ENCODE data around the gene DNAI2.

The DNAI2 gene

DNA sequence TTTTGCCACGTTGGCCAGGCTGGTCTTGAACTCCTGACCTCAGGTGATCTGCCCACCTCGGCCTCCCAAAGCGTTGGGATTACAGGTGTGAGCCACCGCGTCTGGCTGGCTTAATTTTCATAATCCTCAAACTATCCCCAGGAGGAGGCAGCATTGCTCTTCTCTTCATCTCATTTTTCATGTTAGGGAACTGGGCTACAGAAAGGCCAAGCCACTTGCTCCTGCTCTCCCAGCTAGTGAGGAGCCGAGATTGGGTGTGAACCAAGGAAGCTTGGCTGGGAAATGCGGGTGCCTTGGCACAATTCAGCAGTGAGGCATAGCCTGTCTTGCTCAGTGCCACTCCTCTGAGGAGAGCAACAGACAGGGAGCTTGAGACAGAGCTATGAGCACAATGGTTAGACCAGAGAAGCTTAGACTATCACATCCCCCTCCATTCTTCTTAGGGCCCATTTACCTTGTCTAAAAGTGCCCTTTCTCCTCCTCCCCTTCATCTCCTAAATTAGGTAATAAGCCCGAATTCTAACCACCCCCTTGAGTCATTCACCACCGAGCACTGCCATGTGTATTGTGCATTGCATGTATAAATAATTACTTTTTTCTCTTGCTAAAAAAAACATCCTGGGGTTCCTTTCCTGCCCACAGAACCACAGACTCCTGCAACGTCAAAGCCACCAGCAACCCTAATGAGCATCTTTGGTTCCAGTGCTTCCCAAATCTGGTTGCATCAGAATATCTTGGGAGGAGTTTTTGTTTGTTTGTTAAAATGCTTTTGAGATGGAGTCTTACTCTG lies 32.0 kb downstream of the DNAI2 start:
- Histone ChIP-seq H3K4me3 (ENCODE audit: low read depth, low read length) (no peak overlapping the region), H3K9ac (ENCODE audit: low read depth, low read length) (no peak overlapping the region), H3K36me3 (ENCODE audit: control insufficient read depth, insufficient read depth, low read length) (no peaks in the 10 kb centered on the region), H3K9me3 (ENCODE audit: control insufficient read depth, insufficient read depth, low read length) (no peaks in the 10 kb centered on the region), H3K27ac (ENCODE audit: low read depth, low read length) (no peak overlapping the region), H3K4me1 (ENCODE audit: control insufficient read depth, insufficient read depth, low read length) (no peaks in the 10 kb centered on the region), H3K27me3 (ENCODE audit: control insufficient read depth, insufficient read depth, low read length) (no peaks in the 10 kb centered on the region)

DNA sequence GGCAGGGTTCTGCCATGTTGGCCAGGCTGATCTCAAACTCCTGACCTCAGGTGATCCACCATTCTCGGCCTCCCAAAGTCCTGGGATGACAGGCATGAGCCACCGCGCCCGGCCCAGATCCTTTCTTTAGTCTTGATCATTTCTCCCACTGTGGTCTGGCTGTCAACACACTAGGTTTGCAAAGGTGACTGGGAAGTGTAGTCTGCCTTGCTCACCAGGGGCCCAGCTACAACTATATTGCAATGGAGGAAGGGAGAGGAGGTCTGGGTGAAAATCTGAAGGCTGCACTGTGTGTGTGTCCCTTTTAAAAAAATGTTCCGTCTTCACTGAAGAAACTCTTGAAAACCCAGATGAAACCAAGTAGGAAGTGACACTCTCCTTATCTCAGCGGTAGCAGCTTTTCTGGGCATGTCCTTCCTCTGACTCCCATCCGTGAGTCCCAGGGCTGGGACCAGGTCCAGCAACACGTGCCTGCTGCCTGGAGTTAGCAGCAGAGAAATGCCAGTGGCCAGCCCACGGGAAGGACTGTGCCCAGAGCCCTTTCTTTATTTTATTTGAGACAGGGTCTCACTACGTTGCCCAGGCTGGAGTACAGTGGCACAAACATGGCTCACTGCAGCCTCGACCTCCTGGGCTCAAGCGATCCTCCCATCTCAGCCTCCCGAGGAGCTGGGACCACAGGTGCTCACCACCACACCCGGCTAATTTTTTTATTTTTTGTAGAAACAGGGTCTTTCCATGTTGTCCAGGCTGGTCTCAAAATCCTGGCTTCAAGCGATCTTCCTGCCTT lies 34.1 kb downstream of the DNAI2 start:
- Histone ChIP-seq H3K4me3 (ENCODE audit: low read depth, low read length) (no peak overlapping the region), H3K27me3 (ENCODE audit: control insufficient read depth, insufficient read depth, low read length) (no peaks in the 10 kb centered on the region), H3K9ac (ENCODE audit: low read depth, low read length) (no peak overlapping the region), H3K27ac (ENCODE audit: low read depth, low read length) (no peak overlapping the region), H3K36me3 (ENCODE audit: control insufficient read depth, insufficient read depth, low read length) (no peaks in the 10 kb centered on the region), H3K9me3 (ENCODE audit: control insufficient read depth, insufficient read depth, low read length) (no peaks in the 10 kb centered on the region; the same call in 1 of the 2 replicates), H3K4me1 (ENCODE audit: control insufficient read depth, insufficient read depth, low read length) (no peaks in the 10 kb centered on the region)

DNA sequence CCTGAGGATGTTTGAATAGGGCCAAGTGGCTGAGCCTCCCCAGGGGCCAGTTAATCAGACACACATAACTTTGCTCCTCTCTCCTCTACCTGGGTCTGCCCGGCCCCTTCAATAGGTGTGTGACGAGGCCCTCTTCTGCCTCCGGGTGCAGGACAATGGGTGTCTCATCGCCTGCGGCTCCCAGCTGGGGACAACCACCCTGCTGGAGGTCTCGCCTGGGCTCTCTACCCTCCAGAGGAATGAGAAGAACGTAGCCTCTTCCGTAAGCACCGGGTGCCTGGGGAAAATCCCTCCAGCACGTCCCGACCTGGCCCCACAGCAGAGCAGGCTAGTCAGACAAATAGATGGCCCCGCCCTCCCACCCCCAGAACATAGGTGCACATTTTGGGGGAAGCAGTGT lies 35.9 kb downstream of the DNAI2 start:
- Histone ChIP-seq H3K27ac (ENCODE audit: low read depth, low read length) (no peak overlapping the region), H3K4me1 (ENCODE audit: control insufficient read depth, insufficient read depth, low read length) (no peaks in the 10 kb centered on the region), H3K36me3 (ENCODE audit: control insufficient read depth, insufficient read depth, low read length) (no peaks in the 10 kb centered on the region), H3K9ac (ENCODE audit: low read depth, low read length) (no peak overlapping the region), H3K4me3 (ENCODE audit: low read depth, low read length) (no peak overlapping the region), H3K27me3 (ENCODE audit: control insufficient read depth, insufficient read depth, low read length) (no peaks in the 10 kb centered on the region), H3K9me3 (ENCODE audit: control insufficient read depth, insufficient read depth, low read length) (no peaks in the 10 kb centered on the region; the same call in 1 of the 2 replicates)

DNA sequence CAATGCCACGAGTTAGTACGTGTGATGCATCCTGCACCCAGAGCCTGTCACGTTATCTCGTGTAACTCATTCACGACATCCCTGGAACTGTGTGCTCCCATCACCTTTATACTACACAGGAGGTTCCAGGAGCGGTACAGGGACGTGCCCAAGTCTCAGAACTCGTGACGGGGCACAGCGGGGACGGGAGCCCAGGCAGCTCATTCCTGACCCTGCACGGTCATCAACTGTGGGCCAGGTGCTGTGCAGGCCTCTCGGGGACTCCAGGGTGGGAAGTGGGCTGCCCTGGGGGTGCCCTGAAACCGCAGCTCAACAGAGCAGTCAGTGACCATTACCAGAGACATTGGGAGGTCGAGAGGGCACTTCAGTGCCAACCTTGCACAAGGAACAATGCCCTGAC lies 40.8 kb downstream of the DNAI2 start:
- H3K27ac ChIP-seq (ENCODE audit: low read depth, low read length): no peak overlapping the region
- H3K9ac ChIP-seq (ENCODE audit: low read depth, low read length): no peak overlapping the region
- no peaks in the 10 kb centered on the region for H3K36me3 ChIP-seq (ENCODE audit: control insufficient read depth, insufficient read depth, low read length)
- H3K9me3 ChIP-seq (ENCODE audit: control insufficient read depth, insufficient read depth, low read length): no peaks in the 10 kb centered on the region; the same call in 1 of the 2 replicates
- no peak overlapping the region for H3K4me3 ChIP-seq (ENCODE audit: low read depth, low read length)
- no peaks in the 10 kb centered on the region for H3K27me3 ChIP-seq (ENCODE audit: control insufficient read depth, insufficient read depth, low read length)
- no peaks in the 10 kb centered on the region for H3K4me1 ChIP-seq (ENCODE audit: control insufficient read depth, insufficient read depth, low read length)

DNA sequence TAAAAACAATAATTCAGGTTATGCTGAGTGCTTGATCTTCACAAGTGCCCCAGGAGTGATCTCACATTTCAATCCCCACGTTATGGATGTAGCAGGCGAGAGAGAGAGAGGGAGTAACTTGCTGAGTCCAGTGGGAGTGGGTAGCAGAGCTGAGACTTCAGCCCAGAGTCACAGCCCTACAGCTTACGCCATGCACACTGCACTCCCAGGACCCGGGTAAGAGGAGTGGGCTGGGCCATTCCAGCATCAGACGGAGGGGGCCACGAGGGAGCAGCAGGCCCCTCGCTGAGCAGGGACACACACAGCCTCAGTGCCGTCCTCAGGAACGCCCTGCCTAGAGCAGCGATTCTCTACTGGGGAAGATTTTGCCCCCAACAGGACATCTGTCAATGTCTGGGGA lies 42.2 kb downstream of the DNAI2 start:
- no peak overlapping the region for H3K4me3 ChIP-seq (ENCODE audit: low read depth, low read length)
- no peak overlapping the region for H3K9ac ChIP-seq (ENCODE audit: low read depth, low read length)
- no peaks in the 10 kb centered on the region for H3K36me3 ChIP-seq (ENCODE audit: control insufficient read depth, insufficient read depth, low read length)
- H3K4me1 ChIP-seq (ENCODE audit: control insufficient read depth, insufficient read depth, low read length): no peaks in the 10 kb centered on the region
- no peaks in the 10 kb centered on the region; the same call in 1 of the 2 replicates for H3K9me3 ChIP-seq (ENCODE audit: control insufficient read depth, insufficient read depth, low read length)
- H3K27ac ChIP-seq (ENCODE audit: low read depth, low read length): no peak overlapping the region
- no peaks in the 10 kb centered on the region for H3K27me3 ChIP-seq (ENCODE audit: control insufficient read depth, insufficient read depth, low read length)

DNA sequence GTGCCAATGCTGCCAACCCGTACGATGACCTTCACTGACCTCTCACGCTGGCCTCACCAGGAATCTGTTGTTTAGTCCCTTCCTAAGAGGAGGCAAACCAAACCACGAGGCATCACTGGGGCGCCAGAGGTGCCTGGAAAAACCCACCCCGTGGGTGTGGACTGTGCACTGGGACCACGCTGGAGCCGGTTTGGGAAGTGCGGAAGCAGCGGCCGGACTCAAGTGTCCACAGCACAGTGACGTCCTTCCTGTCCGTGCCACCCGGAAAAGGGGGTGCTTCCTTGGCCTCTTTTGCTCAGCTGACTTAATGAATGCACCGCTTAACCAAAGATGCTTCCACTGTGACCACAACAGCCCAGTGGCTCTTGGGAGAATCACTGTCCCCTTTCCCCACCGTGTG lies 43.0 kb downstream of the DNAI2 start:
- no peak overlapping the region for H3K9ac ChIP-seq (ENCODE audit: low read depth, low read length)
- H3K27ac ChIP-seq (ENCODE audit: low read depth, low read length): no peak overlapping the region
- no peaks in the 10 kb centered on the region; the same call in 1 of the 2 replicates for H3K9me3 ChIP-seq (ENCODE audit: control insufficient read depth, insufficient read depth, low read length)
- H3K4me1 ChIP-seq (ENCODE audit: control insufficient read depth, insufficient read depth, low read length): no peaks in the 10 kb centered on the region
- no peak overlapping the region for H3K4me3 ChIP-seq (ENCODE audit: low read depth, low read length)
- no peaks in the 10 kb centered on the region for H3K36me3 ChIP-seq (ENCODE audit: control insufficient read depth, insufficient read depth, low read length)
- no peaks in the 10 kb centered on the region for H3K27me3 ChIP-seq (ENCODE audit: control insufficient read depth, insufficient read depth, low read length)

DNA sequence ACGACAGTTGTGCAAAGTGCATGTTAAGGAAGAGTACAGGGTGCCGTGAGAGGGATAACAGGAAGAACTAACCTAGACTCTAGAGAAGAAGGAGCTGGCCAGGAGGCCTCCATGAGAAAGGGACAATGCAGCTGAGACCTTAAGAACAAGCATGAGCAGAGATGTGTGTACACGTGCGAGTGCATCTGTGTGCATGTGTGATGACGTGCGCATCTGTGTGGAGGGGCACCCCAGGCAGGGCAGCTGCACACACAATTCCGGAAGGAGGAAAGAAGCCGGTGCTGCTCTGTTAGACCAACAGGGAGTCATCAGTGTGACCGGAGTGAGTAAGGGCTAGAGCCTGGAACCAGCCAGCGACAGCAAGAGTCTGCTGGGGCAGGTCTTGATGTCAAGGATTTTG lies 44.4 kb downstream of the DNAI2 start:
- Histone ChIP-seq H3K27ac (ENCODE audit: low read depth, low read length) (no peak overlapping the region), H3K4me1 (ENCODE audit: control insufficient read depth, insufficient read depth, low read length) (no peaks in the 10 kb centered on the region), H3K27me3 (ENCODE audit: control insufficient read depth, insufficient read depth, low read length) (no peaks in the 10 kb centered on the region), H3K4me3 (ENCODE audit: low read depth, low read length) (no peak overlapping the region), H3K36me3 (ENCODE audit: control insufficient read depth, insufficient read depth, low read length) (no peaks in the 10 kb centered on the region), H3K9me3 (ENCODE audit: control insufficient read depth, insufficient read depth, low read length) (no peaks in the 10 kb centered on the region), H3K9ac (ENCODE audit: low read depth, low read length) (no peak overlapping the region)

DNA sequence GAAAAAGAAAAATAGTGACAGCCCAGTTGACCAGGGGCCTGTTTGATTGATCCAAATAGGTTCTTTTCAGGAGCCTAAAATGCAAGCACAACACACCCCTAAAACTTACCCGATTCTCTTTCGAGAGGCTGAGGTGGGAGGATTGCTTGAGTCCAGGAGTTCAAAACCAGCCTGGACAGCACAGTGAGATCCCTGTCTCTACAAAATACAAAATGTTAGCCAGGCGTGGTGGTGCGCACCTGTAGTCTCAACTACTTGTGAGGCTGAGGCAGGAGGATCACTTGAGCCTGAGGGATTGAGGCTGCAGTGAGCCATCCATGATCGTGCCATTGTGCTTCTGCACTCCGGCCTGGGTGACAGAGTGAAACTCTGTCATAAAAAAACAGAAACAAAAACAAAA lies 50.5 kb downstream of the DNAI2 start:
- Histone ChIP-seq H3K27ac (ENCODE audit: low read depth, low read length) (no peak overlapping the region), H3K4me3 (ENCODE audit: low read depth, low read length) (no peak overlapping the region), H3K4me1 (ENCODE audit: control insufficient read depth, insufficient read depth, low read length) (no peaks in the 10 kb centered on the region; the same call in 1 of the 2 replicates), H3K9ac (ENCODE audit: low read depth, low read length) (no peak overlapping the region), H3K36me3 (ENCODE audit: control insufficient read depth, insufficient read depth, low read length) (no peaks in the 10 kb centered on the region), H3K9me3 (ENCODE audit: control insufficient read depth, insufficient read depth, low read length) (no peaks in the 10 kb centered on the region), H3K27me3 (ENCODE audit: control insufficient read depth, insufficient read depth, low read length) (peaks cover 38% of the 10 kb centered on the region)

DNA sequence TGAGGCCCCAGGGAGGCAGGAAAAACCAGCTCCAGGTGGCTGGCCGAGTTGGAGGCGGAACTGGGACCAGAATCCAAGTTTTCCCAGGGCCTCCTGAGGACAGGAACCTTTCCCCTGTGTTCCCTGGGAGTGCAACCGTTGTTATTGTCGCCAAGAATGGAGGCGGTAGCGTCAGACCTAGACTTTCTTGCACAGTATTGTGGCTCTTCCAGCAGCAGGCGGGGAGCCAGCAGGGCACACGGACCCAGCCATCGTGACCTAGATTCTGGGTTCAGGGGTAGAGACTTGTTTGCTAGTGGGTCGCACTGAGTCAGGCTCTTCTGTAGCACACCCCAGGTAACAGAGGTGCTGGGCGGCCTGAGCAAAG lies 51.3 kb downstream of the DNAI2 start:
- H3K4me3 ChIP-seq (ENCODE audit: low read depth, low read length): peak overlapping the region; percentile 52
- H3K4me1 ChIP-seq (ENCODE audit: control insufficient read depth, insufficient read depth, low read length): no peaks in the 10 kb centered on the region; the same call in 1 of the 2 replicates
- H3K36me3 ChIP-seq (ENCODE audit: control insufficient read depth, insufficient read depth, low read length): no peaks in the 10 kb centered on the region
- H3K27ac ChIP-seq (ENCODE audit: low read depth, low read length): no peak overlapping the region
- no peak overlapping the region for H3K9ac ChIP-seq (ENCODE audit: low read depth, low read length)
- H3K9me3 ChIP-seq (ENCODE audit: control insufficient read depth, insufficient read depth, low read length): no peaks in the 10 kb centered on the region
- H3K27me3 ChIP-seq (ENCODE audit: control insufficient read depth, insufficient read depth, low read length): peaks cover 38% of the 10 kb centered on the region

DNA sequence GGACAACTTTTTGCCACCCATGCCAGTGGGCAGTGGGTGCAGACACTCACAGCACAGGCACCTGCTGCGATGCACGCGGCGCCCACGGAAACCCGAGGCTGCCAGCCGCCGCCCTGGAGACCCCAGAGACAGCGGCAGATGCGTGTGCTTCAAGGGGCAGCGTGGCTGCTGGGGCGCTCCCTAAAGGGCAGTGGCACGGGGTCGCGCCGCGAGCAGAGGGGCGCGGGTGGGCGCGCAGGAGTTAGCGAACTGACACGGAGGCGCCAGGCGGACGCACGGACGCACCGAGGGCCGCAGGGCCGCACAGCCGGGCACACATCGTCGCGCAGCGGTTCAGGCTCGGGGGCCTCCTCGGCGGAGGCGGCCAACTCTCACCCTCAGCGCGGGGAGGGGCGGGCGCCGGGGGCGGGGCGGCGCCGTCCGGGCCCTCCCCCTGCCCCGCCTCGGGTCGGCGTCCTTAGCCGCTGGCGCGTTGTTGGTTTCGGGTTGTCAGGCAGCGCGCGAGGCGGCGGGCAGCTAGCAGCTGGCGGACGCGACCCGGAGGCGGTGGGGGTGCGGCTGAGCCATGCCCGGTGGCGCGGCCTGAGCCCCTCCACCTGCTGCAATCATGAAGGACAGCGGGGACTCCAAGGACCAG lies 51.8 kb downstream of the DNAI2 start, which contains the start of gene KIF19:
Gene KIF19 (plus strand): TSS at position 484 of the 637 bp plus-strand sequence. CDS start 124 bp downstream, at position 608.
- H3K9me3 ChIP-seq (ENCODE audit: control insufficient read depth, insufficient read depth, low read length): no peaks in the 10 kb centered on the region
- H3K27ac ChIP-seq (ENCODE audit: low read depth, low read length): no peak within 1 kb of the TSS
- H3K36me3 ChIP-seq (ENCODE audit: control insufficient read depth, insufficient read depth, low read length): no peaks in the 10 kb centered on the region
- peaks cover 38% of the 10 kb centered on the region for H3K27me3 ChIP-seq (ENCODE audit: control insufficient read depth, insufficient read depth, low read length)
- no peak within 1 kb of the TSS for H3K9ac ChIP-seq (ENCODE audit: low read depth, low read length)
- H3K4me3 ChIP-seq (ENCODE audit: low read depth, low read length): peak within 1 kb of the TSS; percentile 70
- H3K4me1 ChIP-seq (ENCODE audit: control insufficient read depth, insufficient read depth, low read length): no peaks in the 10 kb centered on the region; the same call in 1 of the 2 replicates

Data from HUES48 (cell line).